GM18867 (cell line): ENCODE data around the gene HSCB.
A peak's percentile ranks its signal among the peaks of the same experiment; 100 is the strongest.
"Not testable (repeated sequence)": the region's sequence is repeated elsewhere in the genome, so short reads cannot be mapped to it uniquely, and the experiment has no call there.

Experiments used
- ATAC-seq: cut with Tn5 transposase; IDR thresholded peaks from one replicate; pipeline ENCODE4 v1.9.1; 2021; ENCODE audit warnings: mild to moderate bottlenecking, moderate library complexity; ENCODE audit not compliant: unreplicated experiment

Gene HSCB, protein sequence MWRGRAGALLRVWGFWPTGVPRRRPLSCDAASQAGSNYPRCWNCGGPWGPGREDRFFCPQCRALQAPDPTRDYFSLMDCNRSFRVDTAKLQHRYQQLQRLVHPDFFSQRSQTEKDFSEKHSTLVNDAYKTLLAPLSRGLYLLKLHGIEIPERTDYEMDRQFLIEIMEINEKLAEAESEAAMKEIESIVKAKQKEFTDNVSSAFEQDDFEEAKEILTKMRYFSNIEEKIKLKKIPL

DNA sequence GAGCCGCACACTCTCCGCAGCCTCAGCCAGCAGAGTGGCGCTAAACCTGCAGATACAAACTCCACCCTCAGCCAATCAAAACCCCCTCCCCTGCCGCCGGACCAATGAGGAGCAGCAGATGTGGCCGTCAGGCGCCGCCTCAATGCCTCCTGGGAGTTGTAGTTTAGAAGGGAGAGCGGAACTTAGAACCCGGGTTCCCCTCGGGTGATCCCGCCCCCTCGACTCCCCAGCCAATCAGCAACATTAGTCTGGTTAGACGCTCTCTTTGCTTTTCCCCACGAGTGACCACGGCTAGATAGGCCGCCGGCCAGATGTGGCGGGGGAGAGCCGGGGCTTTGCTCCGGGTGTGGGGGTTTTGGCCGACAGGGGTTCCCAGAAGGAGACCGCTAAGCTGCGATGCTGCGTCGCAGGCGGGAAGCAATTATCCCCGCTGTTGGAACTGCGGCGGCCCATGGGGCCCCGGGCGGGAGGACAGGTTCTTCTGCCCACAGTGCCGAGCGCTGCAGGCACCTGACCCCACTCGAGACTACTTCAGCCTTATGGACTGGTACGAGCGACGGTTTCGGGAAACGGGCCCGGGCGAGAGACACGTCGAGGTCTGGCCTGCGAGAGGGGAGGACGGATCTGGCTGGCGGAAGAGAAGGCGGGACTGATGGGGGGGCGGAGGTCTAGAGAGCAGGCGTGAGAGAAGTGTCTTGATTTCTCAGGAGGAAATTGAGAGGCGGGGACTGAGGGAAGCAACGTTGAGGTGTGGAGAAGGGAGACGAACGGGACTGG is at the start of gene HSCB, which contains the start of gene CHEK2:
HSCB (plus strand) TSS at position 255 of the 777 bp plus-strand sequence; CDS start at position 312, 57 bp downstream.
CHEK2 (minus strand) TSS at position 36 of the 777 bp plus-strand sequence. CDS start 7,099 bp downstream, outside the sequence.
- ATAC-seq = peak; percentile 87

DNA sequence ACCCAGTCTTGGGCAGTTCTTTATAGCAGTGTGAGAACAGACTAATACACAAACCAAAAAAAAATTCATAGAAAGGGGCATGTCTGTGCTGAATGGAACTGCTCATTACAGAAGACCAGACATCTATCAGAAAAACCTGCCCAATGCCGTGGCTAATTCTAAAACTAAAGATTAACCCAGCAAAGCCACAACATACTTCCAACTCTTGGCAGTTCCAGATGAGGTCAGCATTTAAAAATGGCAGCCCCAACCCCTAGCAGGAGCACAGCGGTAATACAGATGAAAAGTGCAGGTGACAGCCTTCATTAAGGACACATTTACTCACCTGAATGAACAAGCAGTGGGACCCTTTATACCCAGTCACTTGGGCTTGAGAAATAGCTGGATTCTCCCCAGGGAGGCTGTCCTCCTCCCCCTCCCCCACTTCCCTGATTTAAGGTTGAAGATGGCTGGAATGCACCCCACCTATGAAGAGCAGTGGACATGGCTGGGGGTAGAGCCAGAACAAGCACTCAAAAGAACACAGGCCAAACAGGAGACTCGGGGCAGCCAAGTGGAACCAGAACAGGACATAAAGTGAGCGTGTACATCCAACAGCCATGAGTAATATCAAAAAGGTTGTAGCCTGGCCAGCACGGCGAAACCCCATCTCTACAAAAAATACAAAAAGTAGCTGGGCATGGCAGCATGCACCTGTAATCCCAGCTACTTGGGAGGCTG is 48.6 kb upstream of the HSCB start:
- not testable (repeated sequence) for ATAC-seq

DNA sequence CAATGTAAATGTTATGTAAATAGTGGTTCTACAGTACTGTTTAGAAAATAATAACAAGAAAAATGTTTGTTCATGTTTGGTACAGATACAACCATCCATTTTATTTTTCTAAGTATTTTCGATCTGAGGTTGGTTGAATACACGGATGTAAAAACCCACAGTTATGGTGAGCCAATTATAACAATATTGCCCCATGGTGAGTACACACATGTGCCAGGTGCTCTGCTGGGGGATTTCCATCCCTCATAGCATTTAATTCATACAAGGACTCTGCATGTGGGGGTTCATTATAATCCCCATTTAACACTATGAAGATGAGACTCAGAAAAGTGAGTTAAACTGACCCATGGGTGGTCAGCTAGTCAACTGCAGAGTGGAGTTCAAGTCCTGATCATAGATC is 38.9 kb upstream of the HSCB start:
- ATAC-seq = no peak

DNA sequence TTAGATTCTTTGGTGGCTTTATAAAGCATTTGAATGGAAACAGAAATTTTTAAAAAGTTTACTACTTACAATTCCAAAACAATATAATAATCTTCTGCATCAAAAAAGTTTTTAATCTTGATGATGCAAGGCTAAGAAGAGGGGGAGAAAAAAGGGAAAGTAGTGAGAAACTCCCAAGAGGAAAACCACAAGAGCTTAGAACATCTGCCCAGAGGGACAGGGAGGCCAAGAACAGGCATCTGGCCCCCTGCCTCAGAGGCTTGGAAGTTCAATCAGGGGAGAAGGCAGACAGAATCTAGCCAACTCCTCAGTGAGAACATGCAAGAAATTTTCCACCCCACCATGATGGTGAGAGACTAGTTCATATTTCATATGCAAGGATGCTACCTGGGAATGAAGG is 38.4 kb upstream of the HSCB start:
- ATAC-seq = no peak

DNA sequence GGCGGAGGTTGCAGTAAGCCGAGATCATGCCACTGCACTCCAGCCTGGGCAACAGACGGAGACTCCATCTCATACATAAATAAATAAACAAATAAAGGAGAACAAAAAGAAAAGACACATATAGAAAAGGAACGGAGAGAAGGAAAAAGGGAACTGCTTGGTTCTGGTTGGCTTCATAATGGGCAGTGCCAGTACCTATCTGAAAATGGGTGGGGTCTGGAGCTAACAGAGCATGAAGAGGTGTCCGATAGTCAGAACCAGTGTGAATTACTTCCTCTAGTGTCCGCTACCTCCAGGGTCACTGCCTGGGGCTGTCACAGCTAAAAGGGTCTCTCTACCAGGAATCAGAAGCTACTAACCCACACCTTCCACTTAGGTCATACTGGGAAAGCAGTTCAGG is 35.0 kb upstream of the HSCB start:
- no peak for ATAC-seq

DNA sequence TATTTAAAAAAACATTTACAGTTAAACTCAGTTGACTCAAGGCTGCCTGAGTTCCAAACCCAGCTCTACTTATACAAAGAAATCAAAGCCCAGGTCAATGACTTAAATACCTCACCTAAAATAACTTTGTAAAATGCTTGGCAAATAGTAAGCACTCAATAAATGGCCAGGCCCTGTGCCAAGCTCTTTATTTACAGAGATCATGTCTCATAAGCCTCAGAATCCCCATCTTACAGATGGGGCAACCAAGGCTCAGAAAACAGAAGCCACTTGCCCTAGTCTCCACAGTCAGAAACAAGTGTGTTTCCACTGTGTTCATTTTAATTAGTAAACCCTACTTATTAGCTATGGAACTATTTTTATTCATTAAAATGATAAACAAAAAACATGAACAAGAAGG is 31.7 kb upstream of the HSCB start:
- no peak for ATAC-seq

DNA sequence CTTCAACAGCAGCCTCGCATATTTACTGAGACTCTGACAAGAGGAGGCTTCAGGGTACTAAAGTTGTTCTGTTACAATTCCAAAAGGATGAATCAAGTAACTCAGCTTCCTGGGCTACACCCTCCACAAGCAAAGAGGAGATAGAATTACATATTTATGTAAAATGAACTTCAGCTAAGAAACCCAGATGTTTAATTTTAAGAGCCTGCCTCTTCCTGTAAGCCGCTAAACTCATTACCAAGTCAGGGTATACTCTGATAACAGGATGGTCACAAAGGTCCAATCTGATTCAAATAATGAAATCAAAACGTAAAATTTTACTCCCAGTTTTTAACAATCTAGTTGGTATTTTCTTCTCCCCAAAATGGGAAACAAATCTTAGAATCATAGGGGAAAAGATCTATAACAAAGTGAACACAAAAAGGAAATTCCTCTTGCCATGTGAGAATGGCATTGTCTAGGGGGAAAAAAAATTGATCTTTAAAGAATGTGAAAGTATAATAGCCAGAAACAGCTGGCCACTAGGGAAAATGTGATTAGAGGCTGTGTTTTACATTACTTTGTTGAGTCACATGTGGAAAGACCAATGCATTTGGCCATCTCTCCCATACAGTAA is 31.2 kb upstream of the HSCB start:
- ATAC-seq = no peak

DNA sequence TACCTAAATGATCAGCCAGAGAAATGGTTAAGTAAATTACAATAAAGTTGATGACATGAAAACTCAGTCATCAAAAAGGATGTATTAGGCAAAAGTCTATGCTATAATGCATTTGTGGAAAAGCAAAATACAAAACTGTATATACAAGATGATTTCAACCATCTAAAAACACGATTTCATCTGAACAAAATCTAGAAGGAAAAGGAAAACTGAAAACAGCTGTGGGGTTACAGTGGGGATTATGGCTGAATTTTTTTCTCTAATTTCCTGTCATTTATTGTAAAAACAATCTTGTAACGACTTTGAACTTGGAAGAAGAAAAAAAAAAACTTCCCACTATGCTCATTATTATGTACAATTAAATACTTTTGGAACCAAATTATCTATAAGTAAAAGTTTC is 30.5 kb upstream of the HSCB start:
- ATAC-seq = no peak

DNA sequence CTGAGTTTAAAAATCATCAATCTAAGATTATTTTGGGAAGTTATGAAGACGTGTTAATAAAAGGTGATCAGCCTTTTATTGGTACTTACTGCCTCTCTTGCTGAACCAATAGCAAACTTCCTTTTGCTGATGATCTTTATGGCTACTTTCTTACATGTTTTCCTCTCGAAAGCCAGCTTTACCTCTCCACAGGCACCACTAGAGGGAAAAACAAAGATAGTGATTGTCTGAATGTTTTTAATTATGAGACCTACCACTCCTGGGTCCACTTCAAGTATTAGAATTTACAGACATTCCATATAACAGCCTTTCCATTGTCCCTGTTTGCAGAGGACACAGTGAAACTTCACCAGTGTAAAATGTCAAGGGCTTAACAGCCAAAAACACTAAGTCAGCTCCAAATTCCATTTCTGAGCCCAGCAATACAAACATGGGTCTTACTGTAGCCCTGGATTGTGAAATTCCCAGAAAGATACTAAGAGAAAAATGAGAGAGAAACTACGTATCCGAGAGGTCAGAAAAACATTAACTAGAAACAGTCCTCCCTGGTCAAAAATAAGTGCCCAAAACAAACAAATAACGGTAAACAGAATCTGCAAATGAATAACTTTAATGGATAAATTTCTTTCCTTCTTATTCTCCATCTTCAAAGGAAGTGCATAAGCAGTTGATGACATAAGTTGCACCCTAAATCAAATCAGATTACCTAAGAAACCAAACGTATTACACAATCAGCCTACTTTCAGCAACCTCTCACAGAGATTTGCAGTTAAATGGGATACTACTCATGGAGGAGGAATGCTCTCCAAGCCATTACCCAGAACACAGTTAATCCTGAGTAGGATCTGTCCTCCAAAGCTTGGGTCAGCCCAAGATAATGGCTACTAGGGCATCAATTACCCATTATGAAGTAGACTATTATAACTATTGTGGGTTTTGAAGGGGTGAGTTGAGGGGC is 29.7 kb upstream of the HSCB start:
- ATAC-seq = no peak

DNA sequence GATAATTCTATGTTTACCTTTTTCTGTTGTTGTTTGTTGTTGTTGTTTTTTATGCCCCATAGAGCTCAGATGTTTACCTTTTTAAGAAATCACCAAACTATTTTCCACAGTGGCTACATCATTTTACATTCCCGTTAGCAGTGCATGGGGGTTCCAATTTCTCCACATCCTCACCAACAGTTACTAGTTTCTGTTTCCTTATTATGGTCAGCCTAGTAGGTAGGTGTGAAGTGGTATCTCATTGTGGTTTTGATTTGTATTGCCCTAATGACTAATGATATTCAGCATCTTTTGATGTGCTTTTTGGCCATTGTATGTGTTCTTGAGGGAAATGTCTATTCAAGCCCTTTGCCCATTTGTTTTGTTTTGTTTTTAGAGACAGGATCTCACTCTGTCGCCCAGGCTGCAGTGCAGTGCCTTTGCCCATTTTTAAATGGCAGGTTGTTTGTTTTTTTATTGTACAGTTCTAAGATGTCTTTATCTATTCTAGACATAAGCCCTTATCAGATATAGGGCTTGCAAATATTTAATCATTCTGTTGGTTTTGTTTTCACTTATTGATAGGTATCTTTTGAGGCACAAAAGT is 27.7 kb upstream of the HSCB start:
- no peak for ATAC-seq

DNA sequence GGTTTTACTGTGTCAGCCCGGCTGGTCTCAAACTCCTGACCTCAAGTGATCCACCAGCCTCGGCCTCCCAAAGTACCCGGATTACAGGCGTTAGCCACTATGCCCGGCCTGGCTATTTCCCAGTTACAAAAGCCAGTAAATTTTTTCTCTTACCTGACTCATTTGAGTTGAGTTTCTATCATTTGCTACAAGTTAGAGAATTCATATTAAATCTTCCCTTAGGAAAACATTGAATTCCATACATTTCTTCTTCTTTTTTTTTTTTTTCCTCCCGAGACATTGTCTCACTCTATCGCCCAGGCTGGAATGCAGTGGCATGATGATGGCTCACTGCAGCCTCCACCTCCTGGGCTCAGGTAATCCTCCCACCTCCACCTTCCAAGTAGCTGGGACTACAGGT is 26.2 kb upstream of the HSCB start:
- no peak for ATAC-seq

DNA sequence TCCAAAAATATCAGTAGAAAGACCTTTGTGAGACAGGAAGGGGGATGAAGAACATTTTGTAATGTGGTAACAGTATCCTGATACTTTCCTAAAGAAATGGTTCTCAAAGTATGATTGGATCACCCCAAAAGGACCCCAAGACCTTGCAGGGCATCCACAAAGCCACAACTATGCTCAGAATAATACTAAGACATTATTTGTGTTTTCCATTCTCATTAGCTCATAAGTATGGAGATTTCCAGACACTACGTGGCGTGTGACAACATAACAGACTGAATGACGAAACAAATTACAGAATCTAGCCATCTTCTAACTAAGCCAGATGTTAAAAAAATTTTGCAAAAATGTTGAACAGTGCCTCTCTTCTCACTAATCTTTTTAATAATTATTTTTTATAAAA is 25.2 kb upstream of the HSCB start:
- no peak for ATAC-seq

DNA sequence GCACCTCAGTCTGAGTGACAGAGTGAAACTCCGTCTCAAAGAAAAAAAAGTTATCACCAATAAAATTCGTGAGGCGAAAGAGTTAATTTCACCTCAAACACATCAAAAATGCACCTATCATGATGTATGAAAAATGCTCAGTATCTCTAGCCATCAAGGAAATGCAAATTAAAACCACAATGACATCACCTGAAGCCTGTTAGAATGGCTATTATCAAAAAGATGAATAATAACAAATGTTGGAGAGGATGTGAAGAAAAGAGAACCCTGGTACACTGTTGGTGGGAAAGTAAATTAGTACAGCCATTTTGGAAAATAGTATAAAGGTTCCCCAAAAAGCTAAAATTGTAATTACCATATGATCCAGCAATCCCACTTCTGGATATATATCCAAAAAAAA is 23.8 kb upstream of the HSCB start:
- ATAC-seq = no peak

DNA sequence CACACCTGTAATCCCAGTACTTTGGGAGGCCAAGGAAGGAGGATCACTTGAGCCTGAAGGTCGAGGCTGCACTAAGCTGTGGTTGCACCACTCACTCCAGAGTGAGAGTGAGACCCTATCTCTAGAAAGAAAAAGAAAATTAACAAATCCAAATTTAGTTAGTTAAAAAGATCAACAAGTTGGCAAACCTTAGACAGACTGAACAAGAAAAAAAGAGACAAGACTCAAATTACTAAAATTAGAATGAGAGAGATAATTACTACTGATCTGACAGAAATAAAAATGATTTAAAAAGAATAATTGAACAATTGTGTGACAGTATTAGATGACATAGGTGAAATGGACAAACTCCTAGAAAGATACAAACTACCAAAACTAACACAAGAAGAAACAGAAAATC is 13.8 kb upstream of the HSCB start:
- no peak for ATAC-seq

DNA sequence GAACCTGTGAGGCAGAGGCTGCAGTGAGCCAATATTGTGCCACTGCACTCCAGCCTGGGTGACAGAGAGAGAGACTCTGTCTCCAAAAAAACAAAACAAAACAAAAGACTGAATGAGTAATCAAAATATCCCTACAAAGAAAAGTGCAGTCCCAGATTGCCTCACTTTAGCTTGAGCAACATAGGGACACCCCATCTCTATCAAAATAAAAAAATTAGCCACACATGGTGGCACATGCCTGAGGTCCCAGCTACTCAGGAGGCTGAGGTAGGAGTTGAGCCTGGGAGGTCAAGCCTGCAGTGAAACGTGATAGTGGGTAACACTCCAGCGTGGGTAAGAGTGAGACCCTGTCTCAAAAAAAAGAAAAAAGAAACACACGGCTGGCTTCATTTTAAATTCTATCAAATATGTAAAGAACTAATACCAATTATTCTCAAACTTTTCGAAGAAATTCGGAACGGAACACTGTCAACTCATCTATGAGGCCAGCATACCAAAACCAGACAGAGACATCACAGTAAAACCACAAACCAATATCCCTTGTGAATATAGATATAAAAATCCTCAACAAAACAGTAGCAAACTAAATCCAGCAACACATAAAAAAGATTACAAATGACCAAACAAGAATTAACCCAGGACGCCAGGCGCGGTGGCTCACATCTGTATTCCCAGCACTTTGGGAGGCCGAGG is 13.1 kb upstream of the HSCB start:
- no peak for ATAC-seq

DNA sequence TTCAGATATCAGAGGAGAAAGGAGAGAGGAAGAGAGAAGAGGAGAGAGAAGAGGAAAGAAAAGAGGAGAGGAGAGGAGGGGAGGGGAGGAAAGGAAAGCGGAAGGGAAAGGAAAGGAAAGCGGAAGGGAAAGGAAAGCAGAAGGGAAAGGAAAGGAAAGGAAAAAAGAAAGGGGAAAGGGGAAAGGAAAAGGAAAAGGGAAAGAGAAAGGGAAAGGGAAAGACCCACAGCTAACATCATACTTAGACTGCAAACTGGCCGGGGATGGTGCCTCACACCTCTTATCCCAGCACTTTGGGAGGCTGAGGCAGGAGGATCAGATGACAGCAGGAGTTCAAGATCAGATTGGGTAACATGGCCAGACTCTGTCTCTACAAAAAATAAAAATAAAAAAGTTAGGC is 11.7 kb upstream of the HSCB start:
- ATAC-seq = no peak

DNA sequence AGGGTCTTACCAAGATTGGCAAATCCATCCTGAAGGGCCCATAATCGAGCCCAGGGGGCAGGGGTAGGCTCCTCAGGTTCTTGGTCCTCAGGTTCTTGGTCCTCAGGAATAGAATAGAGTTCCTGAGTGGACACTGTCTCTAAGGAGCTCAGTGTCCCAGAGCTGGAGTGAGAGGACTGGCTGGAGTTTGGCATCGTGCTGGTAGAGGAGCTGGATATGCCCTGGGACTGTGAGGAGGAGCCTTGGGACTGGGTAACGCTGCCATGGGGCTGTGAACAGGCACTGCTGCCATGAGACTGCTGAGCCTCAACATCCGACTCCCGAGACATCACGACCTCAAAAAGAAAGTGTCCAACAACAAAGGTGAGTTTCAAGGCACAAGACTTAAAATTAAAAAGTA is 7.4 kb upstream of the HSCB start:
- no peak for ATAC-seq

DNA sequence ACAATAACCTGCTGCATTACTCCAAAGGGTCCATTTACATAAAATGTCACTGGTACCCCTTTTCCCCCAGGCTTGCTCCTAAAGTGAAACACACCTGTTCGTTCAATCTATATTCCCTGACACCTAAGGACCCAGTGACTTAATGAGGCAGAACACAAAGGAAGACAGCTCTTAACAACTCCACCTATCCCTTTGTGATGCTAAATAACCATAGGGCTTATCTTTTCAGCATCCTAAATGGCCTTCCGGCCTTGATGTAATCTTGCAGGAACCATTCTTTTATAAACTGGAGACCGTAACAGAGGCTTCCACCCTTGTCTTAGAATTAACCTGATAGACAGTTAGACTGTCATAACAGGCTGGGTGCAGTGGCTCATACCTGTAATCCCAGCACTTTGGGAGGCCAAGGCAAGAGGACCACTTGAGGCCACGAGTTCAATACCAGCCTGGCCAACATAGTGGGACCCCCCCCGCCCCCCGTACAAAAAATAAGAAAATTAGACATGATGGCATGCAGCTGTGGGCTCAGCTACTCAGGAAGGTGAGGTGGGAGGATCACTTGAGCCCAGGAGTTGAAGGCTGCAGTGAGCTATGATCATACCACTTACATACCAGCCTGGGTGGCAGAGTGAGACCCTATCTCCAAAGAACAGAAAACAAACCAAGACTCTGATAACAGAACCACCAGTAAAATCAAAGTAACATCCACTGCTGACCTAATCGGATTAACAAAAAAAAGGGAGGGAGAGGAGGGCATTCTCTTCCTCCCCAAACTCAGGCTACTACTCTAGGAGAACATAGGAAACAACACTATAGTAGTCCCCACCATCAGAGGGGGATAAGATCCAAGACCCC is 5.3 kb upstream of the HSCB start:
- ATAC-seq = no peak
